Tibial nerve (tissue), 4 donors: ENCODE results near the gene EEF1AKMT3. TPM values are rescaled to one million over a fixed set of nuclear protein-coding genes. Genes with fewer than 3 reads are reported as not detected.

Source experiments
- DNase-seq, 2 donors: peaks; one replicate each; pipeline ENCODE4 v3.0.0-alpha.2; 2019; ENCODE audit warnings: low spot score in 2 of 2
- H3K27ac ChIP-seq, 4 donors: fragments of 200-600 bp; sonication (generic) in 3 of 4; one replicate each; pipeline ENCODE4 v1.5.1; 2017 to 2019; ENCODE audit warnings: mild to moderate bottlenecking in 1 of 4
- H3K27me3 ChIP-seq, 2 donors: fragments of 200-600 bp; sonication (generic) in 1 of 2; one replicate each; pipeline versions ENCODE4 v1.5.1 to v1.6.0; 2017 to 2019
- H3K36me3 ChIP-seq, 3 donors: fragments of 200-600 bp; sonication (generic); one replicate each; pipeline ENCODE4 v1.5.1; 2018 to 2019
- H3K4me1 ChIP-seq, 4 donors: fragments of 200-600 bp; sonication (generic) in 3 of 4; one replicate each; pipeline ENCODE4 v1.5.1; 2017 to 2019
- H3K4me3 ChIP-seq, 4 donors: fragments of 200-600 bp; sonication (generic) in 3 of 4; one replicate each; pipeline ENCODE4 v1.5.1; 2017 to 2019; ENCODE audit warnings: mild to moderate bottlenecking in 1 of 4, moderate library complexity in 1 of 4
- H3K9me3 ChIP-seq, 4 donors: fragments of 200-600 bp; sonication (generic) in 3 of 4; one replicate each; pipeline ENCODE4 v1.5.1; 2017 to 2019
- CTCF ChIP-seq, 5 experiments: fragments of 200-600 bp in 3 of 5; fragments of 450-650 bp in 2 of 5; sonication (generic) in 3 of 5; IDR thresholded peaks; one replicate each; pipeline ENCODE4 v1.5.1; 2016 to 2019; ENCODE audit warnings: antibody characterized with exemption in 5 of 5, mild to moderate bottlenecking in 3 of 5, moderate library complexity in 2 of 5
- EP300 ChIP-seq, 2 donors: sonication (generic); formaldehyde crosslinking; IDR thresholded peaks; one replicate each; pipeline ENCODE4 v1.6.1; 2017; ENCODE audit warnings: antibody characterized with exemption in 2 of 2, mild to moderate bottlenecking in 1 of 2
- POLR2A ChIP-seq, 2 donors: fragments of 450-650 bp; IDR thresholded peaks; one replicate each; pipeline ENCODE4 v1.6.1; 2017; ENCODE audit warnings: antibody characterized with exemption in 2 of 2, mild to moderate bottlenecking in 2 of 2, moderate library complexity in 2 of 2
- WGBS, 2 donors: methylation state at CpG; one replicate each; pipeline ENCODE4 v1.1.5; 2018; 5-methylcytosine and 5-hydroxymethylcytosine counted together
- total RNA-seq, 4 donors: library from RNA; depleted of rRNA; stranded (reverse); fragments of >200 nt; gene quantifications; one replicate each; pipeline ENCODE4 v1.1.0, GENCODE V29; 2016

Gene EEF1AKMT3
- total RNA-seq, 4 donors from 2014 or later, result 8.0 to 16.3 (median 9.6) TPM

GRCh38 chr12:57724936-57725740 lies 47.3 kb upstream of the EEF1AKMT3 start:
- peaks cover 0 to 22% (median 9%) of the 10 kb centered on the region in 3 donors for H3K36me3 ChIP-seq
- peaks cover 0 to 22% (median 0%) of the 10 kb centered on the region in 4 donors for H3K4me1 ChIP-seq
- no peak overlapping the region for H3K27ac ChIP-seq
- DNase-seq, result no peak
- TF ChIP-seq CTCF (IDR thresholded peaks at IDR 0.05) (no peak), EP300 (IDR thresholded peaks at IDR 0.05) (no peak), POLR2A (IDR thresholded peaks at IDR 0.05) (no peak)
- H3K9me3 ChIP-seq, result no peaks in the 10 kb centered on the region
- no peak overlapping the region for H3K4me3 ChIP-seq
- 53 to 68% methylated on average over 10 to 11 of the region's 11 CpGs for WGBS, 2 donors
- peaks cover 0 to 5% of the 10 kb centered on the region in 2 donors for H3K27me3 ChIP-seq

- Histone ChIP-seq H3K27ac (peak overlapping the region in 2 of 4 donors; percentile 42 to 66), H3K36me3 (peaks cover 0 to 15% (median 3%) of the 10 kb centered on the region in 3 donors), H3K9me3 (no peaks in the 10 kb centered on the region), H3K4me1 (peaks cover 0 to 22% (median 0%) of the 10 kb centered on the region in 4 donors), H3K4me3 (peak overlapping the region; percentile 49 to 76 (median 54)), H3K27me3 (peaks cover 0 to 5% of the 10 kb centered on the region in 2 donors)
- no peak for DNase-seq
- TF ChIP-seq CTCF (IDR thresholded peaks at IDR 0.05) (no peak), EP300 (IDR thresholded peaks at IDR 0.05) (no peak), POLR2A (IDR thresholded peaks at IDR 0.05) (no peak)
- 53 to 64% methylated on average over 8 to 10 of the region's 10 CpGs for WGBS, 2 donors
These were observed 46.6 kb upstream of the EEF1AKMT3 start for GRCh38 chr12:57725851-57726150.

GRCh38 chr12:57726151-57726883 lies 46.1 kb upstream of the EEF1AKMT3 start:
- peaks cover 0 to 5% of the 10 kb centered on the region in 2 donors for H3K27me3 ChIP-seq
- peak overlapping the region in 3 of 4 donors; percentile 42 to 66 (median 56) for H3K27ac ChIP-seq
- peaks cover 0 to 22% (median 0%) of the 10 kb centered on the region in 4 donors for H3K4me1 ChIP-seq
- H3K9me3 ChIP-seq, result no peaks in the 10 kb centered on the region
- 32 to 41% methylated on average over 28 to 65 of the region's 79 CpGs for WGBS, 2 donors
- DNase-seq, result no peak
- peak; percentile 57 to 76 (median 67) for TF ChIP-seq CTCF (IDR thresholded peaks at IDR 0.05)
- TF ChIP-seq POLR2A (IDR thresholded peaks at IDR 0.05), result no peak
- peak overlapping the region; percentile 49 to 76 (median 54) for H3K4me3 ChIP-seq
- H3K36me3 ChIP-seq, result peaks cover 0 to 10% (median 0%) of the 10 kb centered on the region in 3 donors

- peaks cover 0 to 7% of the 10 kb centered on the region in 2 donors for H3K27me3 ChIP-seq
- H3K27ac ChIP-seq, result peak overlapping the region in 2 of 4 donors; percentile 42 to 66
- WGBS, 2 donors, result 33 to 39% methylated on average over 38 to 63 of the region's 76 CpGs
- H3K9me3 ChIP-seq, result no peaks in the 10 kb centered on the region
- DNase-seq, result no peak
- TF ChIP-seq EP300 (IDR thresholded peaks at IDR 0.05) (peak in 1 of 2 donors; percentile 7), POLR2A (IDR thresholded peaks at IDR 0.05) (no peak), CTCF (IDR thresholded peaks at IDR 0.05) (peak in 3 of 5 experiments; percentile 17 to 28 (median 17))
- H3K4me1 ChIP-seq, result peaks cover 0 to 22% (median 0%) of the 10 kb centered on the region in 4 donors
- peak overlapping the region; percentile 49 to 76 (median 54) for H3K4me3 ChIP-seq
- H3K36me3 ChIP-seq, result peaks cover 0 to 2% (median 0%) of the 10 kb centered on the region in 3 donors
These were observed 45.3 kb upstream of the EEF1AKMT3 start for GRCh38 chr12:57726884-57727757.
